Upper lobe of left lung (tissue), 6 donors: ENCODE data around the gene NPL. TPM values are rescaled to one million over a fixed set of nuclear protein-coding genes. Genes with fewer than 3 reads are reported as not detected.

Experiments used
- ATAC-seq, 2 donors: fragments of 200-7000 bp; cut with Tn5 transposase; one replicate each; pipeline ENCODE4 v1.9.1; 2022; ENCODE audit warnings: mild to moderate bottlenecking in 2 of 2, moderate library complexity in 2 of 2; ENCODE audit not compliant: low FRiP score in 2 of 2
- DNase-seq, 2 donors: peaks; one replicate each; pipeline ENCODE4 v3.0.0-alpha.2; 2019 to 2020
- H3K27ac ChIP-seq, 4 donors: fragments of 200-600 bp; sonication (generic); one replicate each; pipeline ENCODE4 v1.5.1; 2016 to 2019
- H3K27me3 ChIP-seq, 4 donors: fragments of 200-600 bp; sonication (generic); one replicate each; pipeline ENCODE4 v1.5.1; 2017 to 2019
- H3K36me3 ChIP-seq, 4 donors: fragments of 200-600 bp; sonication (generic); one replicate each; pipeline ENCODE4 v1.5.1; 2016 to 2019
- H3K4me1 ChIP-seq, 4 donors: fragments of 200-600 bp; sonication (generic); one replicate each; pipeline ENCODE4 v1.5.1; 2018 to 2019
- H3K4me3 ChIP-seq, 4 donors: fragments of 200-600 bp; sonication (generic); one replicate each; pipeline ENCODE4 v1.5.1; 2017 to 2019; ENCODE audit warnings: mild to moderate bottlenecking in 2 of 4, moderate library complexity in 1 of 4
- H3K9me3 ChIP-seq, 4 donors: fragments of 200-600 bp; sonication (generic); one replicate each; pipeline ENCODE4 v1.5.1; 2018 to 2019
- CTCF ChIP-seq, 6 experiments: fragments of 450-650 bp in 4 of 6; fragments of 200-600 bp in 2 of 6; sonication (generic) in 2 of 6; IDR thresholded peaks; one replicate each; pipeline ENCODE4 v1.5.1; 2016 to 2019; ENCODE audit warnings: antibody characterized with exemption in 6 of 6
- EP300 ChIP-seq, 4 donors: sonication (generic); formaldehyde crosslinking; IDR thresholded peaks; one replicate each; pipeline ENCODE4 v1.5.1; 2017; ENCODE audit warnings: antibody characterized with exemption in 4 of 4, control low read depth in 2 of 4
- POLR2A ChIP-seq, 4 donors: fragments of 450-650 bp; IDR thresholded peaks; one replicate each; pipeline ENCODE4 v1.5.1; 2016 to 2017; ENCODE audit warnings: antibody characterized with exemption in 4 of 4, mild to moderate bottlenecking in 2 of 4
- POLR2AphosphoS5 ChIP-seq, 2 donors: sonication (generic); formaldehyde crosslinking; IDR thresholded peaks; one replicate each; pipeline ENCODE4 v1.5.1; 2017; ENCODE audit warnings: antibody characterized with exemption in 2 of 2
- WGBS, 2 donors: methylation state at CpG; one replicate each; pipeline ENCODE4 v1.1.5; 2017 to 2018; 5-methylcytosine and 5-hydroxymethylcytosine counted together
- total RNA-seq, 6 donors: library from RNA; depleted of rRNA in 4 of 6; stranded (reverse); fragments of >200 nt in 4 of 6; gene quantifications; one replicate each; pipeline versions ENCODE4 v1.1.0 to v1.2.1, GENCODE V29; 2016 to 2021
- donor health status: DM: no; HTN: no; CAD: no; lungs with moderate emphysema.
- donor health status: DM: no; HTN: yes; CAD: no; lungs with severe emphysema.

Gene NPL
- total RNA-seq, 6 donors from 2014 or later, result 16.6 to 99.5 (median 33.2) TPM

- Histone ChIP-seq H3K4me1 (no peaks in the 10 kb centered on the region), H3K36me3 (no peaks in the 10 kb centered on the region), H3K27ac (no peak overlapping the region), H3K9me3 (no peaks in the 10 kb centered on the region), H3K4me3 (no peak overlapping the region), H3K27me3 (no peaks in the 10 kb centered on the region)
- DNase-seq (no peak), ATAC-seq (no peak)
- TF ChIP-seq POLR2AphosphoS5 (IDR thresholded peaks at IDR 0.05), result no peak
These were observed 12.2 kb upstream of the NPL start for GRCh38 chr1:182777386-182777785.

- Histone ChIP-seq H3K4me1 (no peaks in the 10 kb centered on the region), H3K4me3 (no peak overlapping the region), H3K9me3 (no peaks in the 10 kb centered on the region), H3K27me3 (no peaks in the 10 kb centered on the region), H3K36me3 (no peaks in the 10 kb centered on the region), H3K27ac (no peak overlapping the region)
- ATAC-seq (no peak), DNase-seq (no peak)
- no peak for TF ChIP-seq CTCF (IDR thresholded peaks at IDR 0.05)
- TF ChIP-seq EP300 (IDR thresholded peaks at IDR 0.05), result no peak
- no peak for TF ChIP-seq POLR2AphosphoS5 (IDR thresholded peaks at IDR 0.05)
- 72 to 80% methylated on average over 2 of the region's 2 CpGs for WGBS, 2 donors
These were observed 10.7 kb upstream of the NPL start for GRCh38 chr1:182778862-182779261.

GRCh38 chr1:182779530-182779929 lies 10.0 kb upstream of the NPL start:
- H3K27me3 ChIP-seq, result no peaks in the 10 kb centered on the region
- H3K4me1 ChIP-seq, result no peaks in the 10 kb centered on the region
- H3K9me3 ChIP-seq, result no peaks in the 10 kb centered on the region
- 83 to 85% methylated on average over 2 of the region's 2 CpGs for WGBS, 2 donors
- no peak overlapping the region for H3K27ac ChIP-seq
- H3K4me3 ChIP-seq, result no peak overlapping the region
- ATAC-seq, result no peak
- H3K36me3 ChIP-seq, result no peaks in the 10 kb centered on the region
- DNase-seq, result no peak
- TF ChIP-seq CTCF (IDR thresholded peaks at IDR 0.05) (no peak), EP300 (IDR thresholded peaks at IDR 0.05) (no peak), POLR2A (IDR thresholded peaks at IDR 0.05) (no peak), POLR2AphosphoS5 (IDR thresholded peaks at IDR 0.05) (no peak)

- TF ChIP-seq CTCF (IDR thresholded peaks at IDR 0.05), result peak; percentile 59 to 76 (median 66)
- no peak for TF ChIP-seq POLR2AphosphoS5 (IDR thresholded peaks at IDR 0.05)
- no peak for TF ChIP-seq EP300 (IDR thresholded peaks at IDR 0.05)
- no peaks in the 10 kb centered on the region for H3K27me3 ChIP-seq
- WGBS, 2 donors, result 51 to 53% methylated on average over 6 of the region's 6 CpGs
- no peaks in the 10 kb centered on the region for H3K36me3 ChIP-seq
- H3K4me1 ChIP-seq, result peaks cover 0 to 3% (median 0%) of the 10 kb centered on the region in 4 donors
- DNase-seq (peak in 1 of 2 donors; percentile 74), ATAC-seq (peak; percentile 69 to 77)
- H3K4me3 ChIP-seq, result no peak overlapping the region
- H3K9me3 ChIP-seq, result no peaks in the 10 kb centered on the region
- no peak overlapping the region for H3K27ac ChIP-seq
These were observed 7.6 kb upstream of the NPL start for GRCh38 chr1:182781841-182782586.

- Histone ChIP-seq H3K27me3 (no peaks in the 10 kb centered on the region), H3K4me1 (peaks cover 0 to 8% (median 0%) of the 10 kb centered on the region in 4 donors), H3K9me3 (no peaks in the 10 kb centered on the region), H3K27ac (no peak overlapping the region), H3K4me3 (no peak overlapping the region), H3K36me3 (no peaks in the 10 kb centered on the region)
- ATAC-seq (no peak), DNase-seq (no peak)
- no peak for TF ChIP-seq POLR2A (IDR thresholded peaks at IDR 0.05)
- no peak for TF ChIP-seq EP300 (IDR thresholded peaks at IDR 0.05)
- no peak for TF ChIP-seq CTCF (IDR thresholded peaks at IDR 0.05)
- TF ChIP-seq POLR2AphosphoS5 (IDR thresholded peaks at IDR 0.05), result no peak
These were observed 7.0 kb upstream of the NPL start for GRCh38 chr1:182782587-182782913.
